Measurements from ENCODE around the gene ADARB1. TPM values are rescaled to one million over a fixed set of nuclear protein-coding genes. Genes with fewer than 3 reads are reported as not detected.

The ADARB1 gene
- total and polyA plus RNA-seq, 2 of the 4 experiments (the other 2 are of a cell fraction), result 39.8 to 47.3 TPM

- no peak for TF ChIP-seq MAFK (IDR thresholded peaks at IDR 0.05; ENCODE audit: low read depth, low read length)
These were observed 18.0 kb upstream of the ADARB1 start (continued) for GRCh38 chr21:45056296-45056904.

- no peak for TF ChIP-seq NFE2L2 (IDR thresholded peaks at IDR 0.05; ENCODE audit: low read depth, low read length)
- TF ChIP-seq RAD21 (IDR thresholded peaks at IDR 0.05; ENCODE audit: low read length), result no peak
- H3K27me3 ChIP-seq (ENCODE audit: control insufficient read depth, insufficient read depth, low read length), result no peaks in the 10 kb centered on the region
- H3K27ac ChIP-seq (ENCODE audit: insufficient read depth, low read length), result no peak overlapping the region
- H2BK120ac ChIP-seq (ENCODE audit: low read depth, low read length), result peak overlapping the region; percentile 21; the same call in 1 of the 2 replicates
- dilution Hi-C loops (cut with HindIII; ENCODE audit: low sequenced_read_pairs, unreplicated experiment), result no loop called here
- peak overlapping the region; percentile 4; the same call in 1 of the 2 replicates for H3K4ac ChIP-seq (ENCODE audit: low read depth, low read length)
- peak overlapping the region; percentile 49 to 54; a peak in 2 of 4 replicates for H4K8ac ChIP-seq (ENCODE audit: low read depth in 2 of 2, low read length in 2 of 2)
- no peak overlapping the region for H3K4me2 ChIP-seq (ENCODE audit: low read depth, low read length)
- DNase-seq, result no peak
- H2BK15ac ChIP-seq (ENCODE audit: low read depth, low read length), result peak overlapping the region; percentile 81; the same call in 2 of the 3 replicates
- H3K9ac ChIP-seq (ENCODE audit: low read depth, low read length), result no peak overlapping the region
- no peak overlapping the region for H4K5ac ChIP-seq (ENCODE audit: low read depth, low read length)
- H3K14ac ChIP-seq (replicated peaks; ENCODE audit: low read depth, low read length), result peak overlapping the region; percentile 10; the same call in 1 of the 2 replicates
- H4K91ac ChIP-seq (ENCODE audit: insufficient read depth, low read depth, low read length), result no peak overlapping the region; the same call in 1 of the 2 replicates
- H2BK20ac ChIP-seq (ENCODE audit: low read depth, low read length), result peak overlapping the region; percentile 71; the same call in 1 of the 2 replicates
- in situ Hi-C loops (cut with MboI; ENCODE audit: low sequenced_read_pairs), result no loop called here
- peak overlapping the region; percentile 59 for H2AK5ac ChIP-seq (ENCODE audit: low read depth, low read length)
- CTCF ChIA-PET, result no interaction called here
- intact Hi-C loops (cut with micrococcal nuclease), result no loop called here
- H3K79me1 ChIP-seq (ENCODE audit: low read depth in 1 of 2, low read length in 2 of 2), result peaks cover 11 to 13% of the 10 kb centered on the region in 2 experiments; a peak in 3 of 4 replicates
- H3K23ac ChIP-seq (ENCODE audit: low read depth, low read length), result no peak overlapping the region
- H2AK9ac ChIP-seq (replicated peaks; ENCODE audit: low read depth, low read length, poor library complexity), result peak overlapping the region; percentile 12
- H3K9me3 ChIP-seq (ENCODE audit: control insufficient read depth, insufficient read depth, low read length), result peaks cover 2% of the 10 kb centered on the region; the same call in 1 of the 2 replicates
- no peaks in the 10 kb centered on the region for H3K36me3 ChIP-seq (ENCODE audit: control insufficient read depth, insufficient read depth, low read length)
- no peak overlapping the region for H2AFZ ChIP-seq (replicated peaks; ENCODE audit: low read length, poor library complexity)
- 87% methylated on average over 5 of the region's 12 CpGs; no CpG with 5 or more reads in 1 of the 2 experiments for whole genome bisulfite sequencing, 2 experiments (ENCODE audit: extremely low coverage in 2 of 2, insufficient read length in 1 of 2)
- no peak overlapping the region for H3K56ac ChIP-seq (ENCODE audit: extremely low read depth, insufficient read depth, low read length)
- H3K4me3 ChIP-seq (ENCODE audit: insufficient read depth, low read depth, low read length), result no peak overlapping the region
- peaks cover 23% of the 10 kb centered on the region for H3K4me1 ChIP-seq (ENCODE audit: control insufficient read depth, insufficient read depth, low read length)
- H2BK5ac ChIP-seq (ENCODE audit: low read depth, low read length, poor library complexity, severe bottlenecking), result no peak overlapping the region
- H4K20me1 ChIP-seq (ENCODE audit: insufficient read depth, low read length), result no peaks in the 10 kb centered on the region
- POLR2A ChIA-PET (ENCODE audit: unreplicated experiment), result no interaction called here
- ATAC-seq (ENCODE audit: low read depth), result no peak
- BruUV-seq (replicated peaks), result no TSS peak
- no peak overlapping the region for H3K18ac ChIP-seq (ENCODE audit: low read depth, low read length)
- H3K9me1 ChIP-seq (ENCODE audit: insufficient read depth, low read length), result peaks cover 17% of the 10 kb centered on the region
These were observed 17.3 kb upstream of the ADARB1 start for GRCh38 chr21:45056917-45057560.

All from IMR-90 (cell line).